ENCODE data around the gene ARID3A. TPM values are rescaled to one million over a fixed set of nuclear protein-coding genes. Genes with fewer than 3 reads are reported as not detected.
A peak's percentile ranks its signal among the peaks of the same experiment; 100 is the strongest.

The ARID3A gene
- total RNA-seq, 1 donor from 2014 or later = 4.8 TPM

DNA sequence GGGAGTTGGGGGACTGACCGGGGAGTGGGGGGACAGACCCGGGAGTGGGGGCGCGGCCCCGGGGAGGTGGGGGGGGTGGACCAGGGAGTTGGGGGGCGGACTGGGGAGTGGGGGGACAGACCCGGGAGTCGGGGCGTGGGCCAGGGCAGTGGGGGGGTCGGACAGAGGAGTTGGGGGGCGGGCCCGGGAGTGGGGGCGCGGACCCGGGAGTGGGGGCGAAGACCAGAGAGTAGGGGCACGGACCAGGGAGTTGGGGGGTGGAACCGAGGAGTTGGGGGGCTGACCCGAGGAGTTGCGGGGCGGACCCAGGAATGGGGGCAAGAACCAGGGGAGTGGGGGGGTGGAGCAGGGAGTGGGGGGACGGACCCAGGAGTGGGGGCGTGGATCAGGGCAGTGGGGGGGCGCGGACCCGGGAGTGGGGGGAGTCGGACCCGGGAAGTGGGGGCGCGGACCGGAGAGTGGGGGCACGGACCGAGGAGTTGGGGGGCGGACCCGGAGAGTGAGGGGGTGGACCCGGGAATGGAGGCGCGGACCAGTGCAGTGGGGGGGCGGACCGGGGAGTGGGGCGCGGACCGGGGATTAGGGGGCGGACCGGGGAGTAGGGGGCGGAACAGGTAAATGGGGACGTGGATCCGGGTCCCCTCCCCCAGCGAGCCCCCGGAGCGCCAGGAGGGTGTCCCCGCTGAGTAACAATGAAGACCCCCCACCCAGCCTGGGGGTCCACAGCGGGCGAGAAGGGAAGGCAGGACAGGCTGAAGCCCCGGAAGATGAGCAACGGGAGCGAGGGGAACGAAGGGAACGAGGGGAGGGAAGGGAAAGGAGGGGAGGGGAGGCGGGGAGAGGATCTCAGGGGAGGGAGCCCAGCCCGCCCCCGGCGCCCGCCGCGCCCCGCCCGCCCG, 13.4 kb upstream of the ARID3A start:
- peaks cover 25% of the 10 kb centered on the region for H3K4me1 ChIP-seq
- DNase-seq = no peak
- TF ChIP-seq, protein P1, sequence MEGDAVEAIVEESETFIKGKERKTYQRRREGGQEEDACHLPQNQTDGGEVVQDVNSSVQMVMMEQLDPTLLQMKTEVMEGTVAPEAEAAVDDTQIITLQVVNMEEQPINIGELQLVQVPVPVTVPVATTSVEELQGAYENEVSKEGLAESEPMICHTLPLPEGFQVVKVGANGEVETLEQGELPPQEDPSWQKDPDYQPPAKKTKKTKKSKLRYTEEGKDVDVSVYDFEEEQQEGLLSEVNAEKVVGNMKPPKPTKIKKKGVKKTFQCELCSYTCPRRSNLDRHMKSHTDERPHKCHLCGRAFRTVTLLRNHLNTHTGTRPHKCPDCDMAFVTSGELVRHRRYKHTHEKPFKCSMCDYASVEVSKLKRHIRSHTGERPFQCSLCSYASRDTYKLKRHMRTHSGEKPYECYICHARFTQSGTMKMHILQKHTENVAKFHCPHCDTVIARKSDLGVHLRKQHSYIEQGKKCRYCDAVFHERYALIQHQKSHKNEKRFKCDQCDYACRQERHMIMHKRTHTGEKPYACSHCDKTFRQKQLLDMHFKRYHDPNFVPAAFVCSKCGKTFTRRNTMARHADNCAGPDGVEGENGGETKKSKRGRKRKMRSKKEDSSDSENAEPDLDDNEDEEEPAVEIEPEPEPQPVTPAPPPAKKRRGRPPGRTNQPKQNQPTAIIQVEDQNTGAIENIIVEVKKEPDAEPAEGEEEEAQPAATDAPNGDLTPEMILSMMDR (IDR thresholded peaks at IDR 0.05; ENCODE audit: borderline replicate concordance) = no peak
- H3K27ac ChIP-seq (replicated peaks) = peak overlapping the region; percentile 92
- peak overlapping the region; percentile 97 for H3K4me3 ChIP-seq
- intact Hi-C loops (cut with micrococcal nuclease) = no loop called here
- peaks cover 15% of the 10 kb centered on the region for H3K27me3 ChIP-seq (ENCODE audit: low read depth)
- H3K36me3 ChIP-seq = no peaks in the 10 kb centered on the region
- no peaks in the 10 kb centered on the region for H3K9me3 ChIP-seq (replicated peaks)

DNA sequence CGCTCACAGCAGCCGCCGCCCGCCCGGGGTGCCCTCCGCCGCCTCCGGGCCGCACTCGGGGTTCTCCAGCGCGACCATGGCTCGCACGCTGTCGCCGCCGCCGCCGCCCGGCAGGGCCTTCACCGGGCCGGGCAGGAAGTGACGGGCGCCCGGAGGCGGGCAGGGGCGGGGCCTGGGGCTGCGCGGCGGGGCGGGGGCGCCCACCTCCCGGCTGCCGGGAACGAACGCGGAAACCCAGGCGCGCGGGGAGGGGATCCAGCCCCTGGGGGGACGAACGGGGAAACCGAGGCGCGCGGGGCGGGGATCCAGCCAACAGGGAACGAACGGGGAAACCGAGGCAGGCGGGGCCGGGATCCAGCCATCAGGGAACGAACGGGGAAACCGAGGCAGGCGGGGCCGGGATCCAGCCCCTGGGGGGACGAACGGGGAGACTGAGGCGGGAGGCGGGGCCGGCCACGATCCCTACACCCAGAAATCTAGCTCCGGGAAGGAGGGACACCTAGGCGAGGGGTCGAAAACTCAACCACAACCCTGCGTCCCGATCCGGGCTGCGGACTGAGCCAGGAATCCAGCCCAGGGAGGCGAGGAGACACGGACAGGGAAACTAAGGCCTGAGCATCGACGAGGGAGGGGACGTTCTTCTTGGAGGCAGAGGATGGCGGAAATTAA, 12.6 kb upstream of the ARID3A start, which contains the start of gene R3HDM4:
Gene R3HDM4, minus strand, starts transcription at position 140 of the 669 bp plus-strand sequence. Its CDS starts 62 bp downstream, at position 78.
- peak; percentile 87 for DNase-seq
- Histone ChIP-seq H3K9me3 (replicated peaks) (no peaks in the 10 kb centered on the region), H3K36me3 (no peaks in the 10 kb centered on the region), H3K27me3 (ENCODE audit: low read depth) (peaks cover 22% of the 10 kb centered on the region), H3K4me3 (peak within 1 kb of the TSS; percentile 97), H3K27ac (replicated peaks) (peak within 1 kb of the TSS; percentile 92), H3K4me1 (peaks cover 33% of the 10 kb centered on the region)
- intact Hi-C loops (cut with micrococcal nuclease) = no loop called here
- TF ChIP-seq, protein P1 (IDR thresholded peaks at IDR 0.05; ENCODE audit: borderline replicate concordance) = no peak

DNA sequence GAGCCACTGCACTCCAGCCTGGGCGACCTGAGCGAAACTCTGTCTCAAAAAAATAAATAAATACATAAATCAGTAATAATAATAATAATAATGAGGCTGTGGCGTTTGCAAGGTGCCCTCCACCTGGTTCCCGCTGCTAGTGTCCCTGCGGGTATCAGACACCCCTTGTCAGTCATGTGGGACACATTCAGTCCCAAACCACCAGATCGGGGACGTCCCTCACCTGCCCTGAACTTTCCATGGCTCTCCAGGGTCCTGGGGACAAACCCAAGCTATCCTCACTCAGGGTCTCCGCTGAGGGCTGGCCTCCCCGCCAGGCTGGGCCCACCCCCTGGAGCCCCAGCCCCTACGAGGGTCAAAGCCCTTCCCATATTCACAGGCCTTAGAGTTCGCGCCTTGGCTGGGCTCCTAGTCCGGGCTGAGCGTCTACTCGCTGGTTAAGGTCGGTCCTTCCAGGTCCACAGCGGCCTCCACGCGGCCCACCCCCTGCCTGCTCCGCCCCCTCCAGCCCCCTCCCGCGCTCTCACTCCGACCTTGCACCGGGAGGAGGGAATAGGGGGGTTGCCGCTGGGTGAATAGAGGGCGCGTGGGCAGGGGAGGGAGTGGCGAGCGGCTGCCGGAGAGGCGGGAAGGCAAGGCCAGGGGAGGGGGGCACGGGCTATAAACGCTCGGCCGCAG, 9.1 kb upstream of the ARID3A start:
- TF ChIP-seq, protein P1 (IDR thresholded peaks at IDR 0.05; ENCODE audit: borderline replicate concordance) = no peak
- no peak for DNase-seq
- Histone ChIP-seq H3K4me3 (peak overlapping the region; percentile 53), H3K27me3 (ENCODE audit: low read depth) (peaks cover 56% of the 10 kb centered on the region), H3K4me1 (peaks cover 56% of the 10 kb centered on the region), H3K9me3 (replicated peaks) (no peaks in the 10 kb centered on the region), H3K27ac (replicated peaks) (no peak overlapping the region), H3K36me3 (no peaks in the 10 kb centered on the region)
- intact Hi-C loops (cut with micrococcal nuclease) = no loop called here

DNA sequence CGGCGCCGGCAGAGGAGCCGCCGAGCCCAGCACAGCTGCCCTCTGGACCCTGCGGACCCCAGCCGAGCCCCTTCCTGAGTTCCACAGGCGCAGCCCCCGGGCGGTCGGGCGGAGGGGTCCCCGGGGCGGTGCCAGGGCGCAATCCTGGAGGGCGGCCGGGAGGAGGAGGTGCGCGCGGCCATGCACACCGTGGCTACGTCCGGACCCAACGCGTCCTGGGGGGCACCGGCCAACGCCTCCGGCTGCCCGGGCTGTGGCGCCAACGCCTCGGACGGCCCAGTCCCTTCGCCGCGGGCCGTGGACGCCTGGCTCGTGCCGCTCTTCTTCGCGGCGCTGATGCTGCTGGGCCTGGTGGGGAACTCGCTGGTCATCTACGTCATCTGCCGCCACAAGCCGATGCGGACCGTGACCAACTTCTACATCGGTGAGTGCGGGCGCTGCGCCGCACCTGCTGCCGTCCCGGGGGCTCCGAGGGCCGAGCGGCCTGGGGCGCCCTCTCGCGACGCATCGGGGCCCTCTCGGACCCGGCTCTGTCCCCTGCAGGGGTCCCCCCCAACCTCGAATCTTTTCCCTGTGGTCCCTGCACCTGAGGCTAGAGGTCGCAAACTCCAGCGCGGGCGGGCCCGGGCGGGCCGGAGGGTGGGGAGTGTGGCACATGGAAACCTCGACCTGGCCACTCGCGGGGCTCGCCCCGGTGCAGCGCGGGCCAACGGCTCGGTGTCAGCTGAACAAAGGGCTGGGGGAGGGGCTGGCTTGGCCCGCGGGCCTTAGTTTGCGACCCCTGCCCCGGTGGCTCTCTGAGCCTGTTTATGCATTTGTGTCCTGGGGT, 8.3 kb upstream of the ARID3A start, which contains the start of gene KISS1R:
Gene KISS1R, plus strand, starts transcription at position 11 of the 829 bp plus-strand sequence. Its CDS starts 170 bp downstream, at position 181.
- H3K4me1 ChIP-seq = peaks cover 56% of the 10 kb centered on the region
- intact Hi-C loops (cut with micrococcal nuclease) = no loop called here
- no peaks in the 10 kb centered on the region for H3K36me3 ChIP-seq
- H3K27me3 ChIP-seq (ENCODE audit: low read depth) = peaks cover 56% of the 10 kb centered on the region
- DNase-seq = no peak
- H3K9me3 ChIP-seq (replicated peaks) = no peaks in the 10 kb centered on the region
- TF ChIP-seq, protein P1 (IDR thresholded peaks at IDR 0.05; ENCODE audit: borderline replicate concordance) = peak; percentile 57
- H3K27ac ChIP-seq (replicated peaks) = no peak within 1 kb of the TSS
- peak within 1 kb of the TSS; percentile 53 for H3K4me3 ChIP-seq

Measured in left ventricle myocardium inferior (tissue), 1 donor.